ENCODE measurements around the gene KIAA0825.

- TF ChIP-seq CTCF (IDR thresholded peaks at IDR 0.05) (no peak), EP300 (IDR thresholded peaks at IDR 0.05) (no peak)
Observed at GRCh38 chr5:94503677-94504076, 114.7 kb downstream of the KIAA0825 start.

All from tibial nerve (tissue), 4 donors.